CD4-positive, alpha-beta T cell treated with Interleukin-10 for 1 hour (primary cell): ENCODE measurements around the gene PRKCZ.

Source experiments
- DNase-seq: peaks from one replicate; pipeline ENCODE4 v3.0.0-alpha.2; 2020

Gene PRKCZ

GRCh38 chr1:2214541-2215241 is 164.5 kb downstream of the PRKCZ start:
- no peak for DNase-seq

- DNase-seq, result no peak
These were observed 165.1 kb downstream of the PRKCZ start for GRCh38 chr1:2215329-2215728.

- no peak for DNase-seq
These were observed 165.9 kb downstream of the PRKCZ start for GRCh38 chr1:2215909-2216766.

- DNase-seq, result no peak
These were observed 166.5 kb downstream of the PRKCZ start for GRCh38 chr1:2216767-2217058.

- no peak for DNase-seq
These were observed 171.1 kb downstream of the PRKCZ start for GRCh38 chr1:2221271-2221670.

- no peak for DNase-seq
These were observed 174.0 kb downstream of the PRKCZ start for GRCh38 chr1:2224170-2224584.

GRCh38 chr1:2224631-2225428 is 174.6 kb downstream of the PRKCZ start:
- no peak for DNase-seq

- DNase-seq, result no peak
These were observed 176.5 kb downstream of the PRKCZ start for GRCh38 chr1:2226525-2227345.

- DNase-seq, result peak; percentile 96
These were observed 177.3 kb downstream of the PRKCZ start for GRCh38 chr1:2227346-2228156.

- DNase-seq, result no peak
These were observed 178.0 kb downstream of the PRKCZ start, which contains the start of gene SKI for GRCh38 chr1:2228157-2228594. TSS of gene SKI (plus strand) at chr1:2228319. CDS start at chr1:2228767, 448 bp downstream.

- peak; percentile 37 for DNase-seq
These were observed 178.5 kb downstream of the PRKCZ start for GRCh38 chr1:2228694-2229036.

- peak; percentile 58 for DNase-seq
These were observed 179.0 kb downstream of the PRKCZ start for GRCh38 chr1:2229037-2229864.

GRCh38 chr1:2229911-2230731 is 179.9 kb downstream of the PRKCZ start:
- no peak for DNase-seq

GRCh38 chr1:2230781-2231531 is 180.7 kb downstream of the PRKCZ start:
- peak; percentile 67 for DNase-seq

GRCh38 chr1:2231532-2232254 is 181.5 kb downstream of the PRKCZ start:
- peak; percentile 87 for DNase-seq

GRCh38 chr1:2232255-2232915 is 182.2 kb downstream of the PRKCZ start:
- DNase-seq, result no peak

- no peak for DNase-seq
These were observed 182.8 kb downstream of the PRKCZ start for GRCh38 chr1:2232916-2233438.

- no peak for DNase-seq
These were observed 183.3 kb downstream of the PRKCZ start for GRCh38 chr1:2233468-2233867.
